ENCODE results near the gene CDS2.

The CDS2 gene

GRCh38 chr20:5150226-5151076, 23.6 kb downstream of the CDS2 start:
- H3K79me1 ChIP-seq (ENCODE audit: low read length), result no peaks in the 10 kb centered on the region
- no peak overlapping the region for H3K4me2 ChIP-seq (ENCODE audit: low read length)
- no peak overlapping the region for H2BK5ac ChIP-seq (ENCODE audit: low read depth, low read length, poor library complexity)
- DNase-seq, result no peak
- no peak overlapping the region for H3K23ac ChIP-seq (ENCODE audit: low read length)
- H4K12ac ChIP-seq (ENCODE audit: low read depth, low read length), result no peak overlapping the region
- no peaks in the 10 kb centered on the region for H3K27me3 ChIP-seq (ENCODE audit: insufficient read depth, low read length)
- H4K8ac ChIP-seq (ENCODE audit: low read depth, low read length), result no peak overlapping the region
- H2AFZ ChIP-seq (ENCODE audit: insufficient read depth, low read length, poor library complexity), result no peak overlapping the region
- H3K79me2 ChIP-seq (ENCODE audit: control insufficient read depth, insufficient read depth, low read length, poor library complexity), result no peaks in the 10 kb centered on the region
- H3K18ac ChIP-seq (ENCODE audit: low read length), result no peak overlapping the region
- H3K27ac ChIP-seq (ENCODE audit: low read depth, low read length), result no peak overlapping the region
- no peak overlapping the region for H2BK12ac ChIP-seq (ENCODE audit: low read length)
- H3K4me3 ChIP-seq (ENCODE audit: low read depth, low read length), result no peak overlapping the region
- H3K9ac ChIP-seq (ENCODE audit: low read length), result no peak overlapping the region
- no CpG with 5 or more reads among the region's 13 CpGs for WGBS (ENCODE audit: extremely low coverage, insufficient coverage, insufficient read length)
- H3K4me1 ChIP-seq (ENCODE audit: control insufficient read depth in 1 of 2, insufficient read depth in 2 of 2, low read length in 2 of 2), result peaks cover 0 to 6% of the 10 kb centered on the region in 2 experiments
- H2BK120ac ChIP-seq (ENCODE audit: insufficient read depth, low read length, poor library complexity), result no peak overlapping the region
- H2AK5ac ChIP-seq (ENCODE audit: low read length), result no peak overlapping the region
- no peak overlapping the region for H3K4ac ChIP-seq (ENCODE audit: low read depth, low read length)
- no peak overlapping the region for H3K14ac ChIP-seq (ENCODE audit: low read length)
- H4K91ac ChIP-seq (ENCODE audit: low read depth, low read length), result no peak overlapping the region
- H3K36me3 ChIP-seq (ENCODE audit: control insufficient read depth in 1 of 2, insufficient read depth in 2 of 2, low read length in 2 of 2), result no peaks in the 10 kb centered on the region
- H3K9me3 ChIP-seq (ENCODE audit: insufficient read depth, low read depth, low read length), result no peaks in the 10 kb centered on the region

- no peak overlapping the region for H4K91ac ChIP-seq (ENCODE audit: low read depth, low read length)
- H2BK5ac ChIP-seq (ENCODE audit: low read depth, low read length, poor library complexity), result no peak overlapping the region
- H3K79me2 ChIP-seq (ENCODE audit: control insufficient read depth, insufficient read depth, low read length, poor library complexity), result no peaks in the 10 kb centered on the region
- no peaks in the 10 kb centered on the region for H3K27me3 ChIP-seq (ENCODE audit: insufficient read depth, low read length)
- H3K4ac ChIP-seq (ENCODE audit: low read depth, low read length), result no peak overlapping the region
- H3K79me1 ChIP-seq (ENCODE audit: low read length), result no peaks in the 10 kb centered on the region
- H3K14ac ChIP-seq (ENCODE audit: low read length), result no peak overlapping the region
- H3K4me1 ChIP-seq (ENCODE audit: control insufficient read depth in 1 of 2, insufficient read depth in 2 of 2, low read length in 2 of 2), result peaks cover 0 to 10% of the 10 kb centered on the region in 2 experiments
- H3K4me3 ChIP-seq (ENCODE audit: low read depth, low read length), result no peak overlapping the region
- no peak overlapping the region for H3K18ac ChIP-seq (ENCODE audit: low read length)
- no peak overlapping the region for H3K9ac ChIP-seq (ENCODE audit: low read length)
- H3K9me3 ChIP-seq (ENCODE audit: insufficient read depth, low read depth, low read length), result no peaks in the 10 kb centered on the region
- no CpG with 5 or more reads among the region's 3 CpGs for WGBS (ENCODE audit: extremely low coverage, insufficient coverage, insufficient read length)
- no peak overlapping the region for H4K8ac ChIP-seq (ENCODE audit: low read depth, low read length)
- H2BK12ac ChIP-seq (ENCODE audit: low read length), result no peak overlapping the region
- H3K36me3 ChIP-seq (ENCODE audit: control insufficient read depth in 1 of 2, insufficient read depth in 2 of 2, low read length in 2 of 2), result no peaks in the 10 kb centered on the region
- H3K4me2 ChIP-seq (ENCODE audit: low read length), result no peak overlapping the region
- no peak overlapping the region for H4K12ac ChIP-seq (ENCODE audit: low read depth, low read length)
- no peak overlapping the region for H3K27ac ChIP-seq (ENCODE audit: low read depth, low read length)
- no peak for DNase-seq
- H2AK5ac ChIP-seq (ENCODE audit: low read length), result no peak overlapping the region
- no peak overlapping the region for H2BK120ac ChIP-seq (ENCODE audit: insufficient read depth, low read length, poor library complexity)
- H2AFZ ChIP-seq (ENCODE audit: insufficient read depth, low read length, poor library complexity), result no peak overlapping the region
- no peak overlapping the region for H3K23ac ChIP-seq (ENCODE audit: low read length)
Observed at GRCh38 chr20:5153152-5153467, 26.3 kb downstream of the CDS2 start.

- Histone ChIP-seq H3K27me3 (ENCODE audit: insufficient read depth, low read length) (no peaks in the 10 kb centered on the region), H4K12ac (ENCODE audit: low read depth, low read length) (no peak overlapping the region), H2AFZ (ENCODE audit: insufficient read depth, low read length, poor library complexity) (no peak overlapping the region), H3K9me3 (ENCODE audit: insufficient read depth, low read depth, low read length) (no peaks in the 10 kb centered on the region), H2BK12ac (ENCODE audit: low read length) (no peak overlapping the region), H3K36me3 (ENCODE audit: control insufficient read depth in 1 of 2, insufficient read depth in 2 of 2, low read length in 2 of 2) (no peaks in the 10 kb centered on the region), H2AK5ac (ENCODE audit: low read length) (no peak overlapping the region), H3K23ac (ENCODE audit: low read length) (no peak overlapping the region), H3K4me3 (ENCODE audit: low read depth, low read length) (no peak overlapping the region), H3K27ac (ENCODE audit: low read depth, low read length) (no peak overlapping the region), H3K4me2 (ENCODE audit: low read length) (no peak overlapping the region), H3K4ac (ENCODE audit: low read depth, low read length) (no peak overlapping the region), H2BK120ac (ENCODE audit: insufficient read depth, low read length, poor library complexity) (no peak overlapping the region), H3K4me1 (ENCODE audit: control insufficient read depth in 1 of 2, insufficient read depth in 2 of 2, low read length in 2 of 2) (peaks cover 0 to 10% of the 10 kb centered on the region in 2 experiments), H2BK5ac (ENCODE audit: low read depth, low read length, poor library complexity) (no peak overlapping the region), H3K14ac (ENCODE audit: low read length) (no peak overlapping the region), H3K79me2 (ENCODE audit: control insufficient read depth, insufficient read depth, low read length, poor library complexity) (no peaks in the 10 kb centered on the region), H3K79me1 (ENCODE audit: low read length) (no peaks in the 10 kb centered on the region), H4K91ac (ENCODE audit: low read depth, low read length) (no peak overlapping the region), H3K9ac (ENCODE audit: low read length) (peak overlapping the region; percentile 38), H3K18ac (ENCODE audit: low read length) (no peak overlapping the region), H4K8ac (ENCODE audit: low read depth, low read length) (no peak overlapping the region)
- DNase-seq, result peak; percentile 48 to 76
- no CpG with 5 or more reads among the region's 5 CpGs for WGBS (ENCODE audit: extremely low coverage, insufficient coverage, insufficient read length)
Observed at GRCh38 chr20:5153612-5154542, 27.1 kb downstream of the CDS2 start.

GRCh38 chr20:5154543-5154925, 27.7 kb downstream of the CDS2 start:
- H4K91ac ChIP-seq (ENCODE audit: low read depth, low read length), result no peak overlapping the region
- no peak overlapping the region for H2BK12ac ChIP-seq (ENCODE audit: low read length)
- no peak for DNase-seq
- no peak overlapping the region for H3K23ac ChIP-seq (ENCODE audit: low read length)
- H3K9me3 ChIP-seq (ENCODE audit: insufficient read depth, low read depth, low read length), result no peaks in the 10 kb centered on the region
- H3K27me3 ChIP-seq (ENCODE audit: insufficient read depth, low read length), result no peaks in the 10 kb centered on the region
- H3K18ac ChIP-seq (ENCODE audit: low read length), result no peak overlapping the region
- H3K14ac ChIP-seq (ENCODE audit: low read length), result no peak overlapping the region
- no peaks in the 10 kb centered on the region for H3K79me2 ChIP-seq (ENCODE audit: control insufficient read depth, insufficient read depth, low read length, poor library complexity)
- H3K9ac ChIP-seq (ENCODE audit: low read length), result no peak overlapping the region
- H3K79me1 ChIP-seq (ENCODE audit: low read length), result no peaks in the 10 kb centered on the region
- H3K4me2 ChIP-seq (ENCODE audit: low read length), result no peak overlapping the region
- peaks cover 0 to 10% of the 10 kb centered on the region in 2 experiments for H3K4me1 ChIP-seq (ENCODE audit: control insufficient read depth in 1 of 2, insufficient read depth in 2 of 2, low read length in 2 of 2)
- no peak overlapping the region for H4K12ac ChIP-seq (ENCODE audit: low read depth, low read length)
- no peak overlapping the region for H3K27ac ChIP-seq (ENCODE audit: low read depth, low read length)
- no peak overlapping the region for H4K8ac ChIP-seq (ENCODE audit: low read depth, low read length)
- WGBS (ENCODE audit: extremely low coverage, insufficient coverage, insufficient read length), result no CpG with 5 or more reads among the region's 6 CpGs
- no peak overlapping the region for H2AK5ac ChIP-seq (ENCODE audit: low read length)
- no peaks in the 10 kb centered on the region for H3K36me3 ChIP-seq (ENCODE audit: control insufficient read depth in 1 of 2, insufficient read depth in 2 of 2, low read length in 2 of 2)
- no peak overlapping the region for H2BK5ac ChIP-seq (ENCODE audit: low read depth, low read length, poor library complexity)
- no peak overlapping the region for H3K4me3 ChIP-seq (ENCODE audit: low read depth, low read length)
- H2BK120ac ChIP-seq (ENCODE audit: insufficient read depth, low read length, poor library complexity), result no peak overlapping the region
- no peak overlapping the region for H3K4ac ChIP-seq (ENCODE audit: low read depth, low read length)
- H2AFZ ChIP-seq (ENCODE audit: insufficient read depth, low read length, poor library complexity), result no peak overlapping the region
